GM12865 (cell line): ENCODE results near the gene TRIM7.
"Not testable (repeated sequence)": the region's sequence is repeated elsewhere in the genome, so short reads cannot be mapped to it uniquely, and the experiment has no call there.

Source experiments
- DNase-seq: peaks from one replicate; pipeline ENCODE4 v3.0.0; 2010; ENCODE audit warnings: low read depth
- H3K4me3 ChIP-seq: 2 replicates; pipeline ENCODE4 v1.5.1; 2011; ENCODE audit warnings: mild to moderate bottlenecking, low read depth, low read length, control low read depth
- TF ChIP-seq, protein P1 (sequence below): IDR thresholded peaks from 2 replicates; pipeline ENCODE4 v1.5.1; 2011; ENCODE audit warnings: low read length, control low read depth, low read depth, inconsistent platforms; ENCODE audit not compliant: insufficient read depth; ENCODE audit errors: missing control alignments

The TRIM7 gene

DNA sequence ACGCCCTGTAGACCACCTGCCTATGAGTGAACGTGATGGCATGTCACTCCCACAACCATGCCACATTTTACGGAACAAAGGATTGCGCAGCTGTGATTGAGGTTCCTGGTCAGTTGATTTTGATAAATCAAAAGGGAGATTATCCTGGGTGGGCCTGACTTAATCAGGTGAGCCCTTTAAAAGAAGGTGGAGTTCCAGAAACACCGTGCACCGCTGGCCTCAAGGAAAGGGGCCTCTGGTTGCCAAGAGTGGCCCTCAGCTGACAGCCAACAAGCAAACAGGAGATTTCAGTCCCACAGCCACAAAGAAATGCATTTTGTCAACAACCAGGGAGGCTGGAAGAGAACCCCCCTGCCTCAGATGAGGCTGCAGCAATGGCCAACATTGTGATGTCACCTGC, 19.0 kb downstream of the TRIM7 start:
- no peak overlapping the region for H3K4me3 ChIP-seq
- TF ChIP-seq, protein P1, sequence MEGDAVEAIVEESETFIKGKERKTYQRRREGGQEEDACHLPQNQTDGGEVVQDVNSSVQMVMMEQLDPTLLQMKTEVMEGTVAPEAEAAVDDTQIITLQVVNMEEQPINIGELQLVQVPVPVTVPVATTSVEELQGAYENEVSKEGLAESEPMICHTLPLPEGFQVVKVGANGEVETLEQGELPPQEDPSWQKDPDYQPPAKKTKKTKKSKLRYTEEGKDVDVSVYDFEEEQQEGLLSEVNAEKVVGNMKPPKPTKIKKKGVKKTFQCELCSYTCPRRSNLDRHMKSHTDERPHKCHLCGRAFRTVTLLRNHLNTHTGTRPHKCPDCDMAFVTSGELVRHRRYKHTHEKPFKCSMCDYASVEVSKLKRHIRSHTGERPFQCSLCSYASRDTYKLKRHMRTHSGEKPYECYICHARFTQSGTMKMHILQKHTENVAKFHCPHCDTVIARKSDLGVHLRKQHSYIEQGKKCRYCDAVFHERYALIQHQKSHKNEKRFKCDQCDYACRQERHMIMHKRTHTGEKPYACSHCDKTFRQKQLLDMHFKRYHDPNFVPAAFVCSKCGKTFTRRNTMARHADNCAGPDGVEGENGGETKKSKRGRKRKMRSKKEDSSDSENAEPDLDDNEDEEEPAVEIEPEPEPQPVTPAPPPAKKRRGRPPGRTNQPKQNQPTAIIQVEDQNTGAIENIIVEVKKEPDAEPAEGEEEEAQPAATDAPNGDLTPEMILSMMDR, result no peak
- DNase-seq, result no peak

DNA sequence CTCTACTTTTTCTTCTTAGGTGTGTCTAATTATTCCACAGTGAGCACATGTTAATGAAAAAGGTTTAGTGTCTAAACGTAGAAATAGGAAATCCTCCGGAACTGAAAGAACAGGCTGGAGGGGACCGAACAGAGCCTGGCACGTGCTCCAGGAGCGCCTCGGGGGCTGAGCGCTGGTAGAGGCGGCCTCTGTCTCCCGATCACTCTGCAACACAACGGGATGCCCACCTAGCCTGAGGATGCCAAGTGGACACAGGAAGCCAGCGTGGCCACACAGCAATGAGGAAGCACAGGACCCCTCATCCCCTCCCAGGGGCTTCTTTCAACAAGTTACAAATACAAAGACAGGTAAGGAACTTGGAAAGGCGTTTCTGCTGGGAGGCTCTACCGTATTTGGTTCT, 19.4 kb downstream of the TRIM7 start:
- TF ChIP-seq, protein P1, result no peak
- no peak for DNase-seq
- H3K4me3 ChIP-seq, result no peak overlapping the region

DNA sequence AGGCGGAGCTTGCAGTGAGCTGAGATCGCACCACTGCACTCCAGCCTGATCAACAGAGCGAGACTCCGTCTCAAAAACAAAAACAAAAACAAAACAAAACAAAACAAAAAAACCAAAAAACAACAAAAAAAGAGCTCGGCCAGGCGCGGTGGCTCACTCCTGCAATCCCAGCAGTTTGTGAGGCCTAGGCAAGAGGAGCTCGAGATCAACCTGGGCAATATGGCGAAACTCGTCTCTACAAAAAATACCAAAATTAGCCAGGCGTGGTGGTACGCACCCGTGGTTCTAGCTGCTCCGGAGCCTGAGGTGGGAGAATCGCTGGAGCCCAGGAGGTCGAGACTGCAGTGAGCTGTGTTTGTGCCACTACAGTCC, 20.2 kb downstream of the TRIM7 start:
- H3K4me3 ChIP-seq, result peak overlapping the region; percentile 59
- TF ChIP-seq, protein P1, result no peak
- peak; percentile 66 for DNase-seq

DNA sequence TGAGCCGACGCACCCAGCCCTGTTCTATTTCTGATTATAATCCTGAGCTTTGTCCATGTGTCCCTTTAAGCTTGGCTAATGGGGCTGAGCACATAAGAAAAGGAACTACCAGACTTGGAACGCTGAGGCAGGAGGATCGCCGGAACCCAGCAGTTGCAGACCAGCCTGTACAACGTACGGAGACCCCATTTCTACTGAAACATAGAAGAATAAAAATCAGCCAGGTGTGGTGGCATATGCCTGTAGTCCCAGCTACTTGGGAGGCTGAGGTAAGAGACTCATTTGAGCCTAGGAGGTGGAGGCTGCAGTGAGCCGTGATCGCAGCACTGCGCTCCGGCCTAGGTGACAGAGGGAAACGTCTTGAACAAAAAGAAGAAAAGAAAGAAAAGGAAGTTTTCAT, 22.3 kb downstream of the TRIM7 start:
- DNase-seq, result no peak
- no peak overlapping the region for H3K4me3 ChIP-seq
- TF ChIP-seq, protein P1, result no peak

- TF ChIP-seq, protein P1, result peak; percentile 82
- no peak overlapping the region for H3K4me3 ChIP-seq
- peak; percentile 89 for DNase-seq
Measured at GRCh38 chr5:181181650-181182565, 23.1 kb downstream of the TRIM7 start.

GRCh38 chr5:181177559-181177958, 27.4 kb downstream of the TRIM7 start:
- H3K4me3 ChIP-seq, result not testable (repeated sequence)

DNA sequence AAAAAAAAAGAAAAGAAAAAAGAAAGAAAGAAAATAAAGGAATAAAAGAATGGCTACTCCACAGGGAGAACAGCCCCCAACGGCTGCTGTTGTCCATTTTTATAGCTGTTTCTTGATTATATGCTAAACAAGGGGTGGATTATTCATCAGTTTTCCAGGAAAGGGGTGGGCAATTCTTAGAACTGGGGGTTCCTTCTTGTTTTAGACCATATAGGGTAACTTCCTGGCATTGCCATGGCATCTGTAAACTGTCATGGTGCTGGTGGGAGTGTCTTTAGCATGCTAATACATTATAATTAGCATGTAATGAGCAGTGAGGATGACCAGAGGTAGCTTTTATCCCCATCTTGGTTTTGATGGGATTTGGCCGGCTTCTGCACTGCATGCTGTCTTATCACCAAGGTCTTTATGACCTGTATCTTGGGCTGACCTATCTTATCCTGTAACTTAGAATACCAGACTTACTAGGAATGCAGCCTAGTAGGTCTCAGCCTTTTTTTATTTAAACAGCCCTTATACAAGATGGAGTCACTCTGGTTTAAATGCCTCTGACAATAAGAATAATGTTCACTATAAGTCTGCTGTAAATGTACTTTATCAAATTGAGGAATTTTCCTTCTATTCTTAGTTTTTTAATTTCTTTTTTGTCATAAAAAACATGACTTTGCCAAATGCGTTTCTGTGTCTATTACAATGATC, 28.6 kb downstream of the TRIM7 start:
- H3K4me3 ChIP-seq, result no peak overlapping the region
- TF ChIP-seq, protein P1, result no peak
- DNase-seq, result no peak

More at GRCh38 chr5:181177559-181177958, 27.4 kb downstream of the TRIM7 start:
- DNase-seq, result not testable (repeated sequence)
